HG02798 (cell line): ENCODE measurements around the gene MTHFD1L.

Experiments
- ATAC-seq: cut with Tn5 transposase; IDR thresholded peaks from one replicate; pipeline ENCODE4 v1.9.1; 2021; ENCODE audit warnings: mild to moderate bottlenecking; ENCODE audit not compliant: unreplicated experiment, poor library complexity

Gene MTHFD1L

DNA sequence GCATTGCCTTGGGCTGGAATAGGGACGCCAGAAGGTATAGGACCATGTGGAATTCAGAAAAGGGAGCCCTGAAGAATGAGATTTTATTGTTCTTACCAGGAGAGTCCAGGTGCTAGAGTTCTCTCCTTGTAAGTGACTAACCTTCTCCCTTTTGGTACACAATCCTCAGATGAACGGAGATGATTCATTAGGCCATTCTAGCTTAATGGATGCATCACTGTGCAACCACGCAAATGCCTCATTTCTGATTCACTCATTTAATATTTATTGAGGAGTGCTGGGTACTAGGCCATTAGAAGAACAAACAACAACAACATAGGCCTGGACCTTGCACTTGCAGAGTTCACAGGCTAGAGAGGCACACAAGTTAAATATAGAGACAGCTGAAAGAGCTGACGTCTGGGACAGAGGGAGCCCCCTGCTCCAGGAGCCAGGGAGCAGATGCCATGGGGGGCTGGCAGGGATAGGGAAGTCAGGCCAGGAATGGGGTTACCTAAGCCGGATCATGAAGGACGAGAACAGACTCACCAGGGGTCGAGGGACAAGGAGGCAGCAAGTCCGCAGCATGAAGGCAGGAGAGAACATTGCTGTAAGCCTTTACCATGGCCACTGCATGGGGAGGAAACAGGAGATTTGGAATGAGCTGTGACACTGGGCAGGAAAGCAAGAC, 194.7 kb downstream of the MTHFD1L start:
- ATAC-seq, result no peak

DNA sequence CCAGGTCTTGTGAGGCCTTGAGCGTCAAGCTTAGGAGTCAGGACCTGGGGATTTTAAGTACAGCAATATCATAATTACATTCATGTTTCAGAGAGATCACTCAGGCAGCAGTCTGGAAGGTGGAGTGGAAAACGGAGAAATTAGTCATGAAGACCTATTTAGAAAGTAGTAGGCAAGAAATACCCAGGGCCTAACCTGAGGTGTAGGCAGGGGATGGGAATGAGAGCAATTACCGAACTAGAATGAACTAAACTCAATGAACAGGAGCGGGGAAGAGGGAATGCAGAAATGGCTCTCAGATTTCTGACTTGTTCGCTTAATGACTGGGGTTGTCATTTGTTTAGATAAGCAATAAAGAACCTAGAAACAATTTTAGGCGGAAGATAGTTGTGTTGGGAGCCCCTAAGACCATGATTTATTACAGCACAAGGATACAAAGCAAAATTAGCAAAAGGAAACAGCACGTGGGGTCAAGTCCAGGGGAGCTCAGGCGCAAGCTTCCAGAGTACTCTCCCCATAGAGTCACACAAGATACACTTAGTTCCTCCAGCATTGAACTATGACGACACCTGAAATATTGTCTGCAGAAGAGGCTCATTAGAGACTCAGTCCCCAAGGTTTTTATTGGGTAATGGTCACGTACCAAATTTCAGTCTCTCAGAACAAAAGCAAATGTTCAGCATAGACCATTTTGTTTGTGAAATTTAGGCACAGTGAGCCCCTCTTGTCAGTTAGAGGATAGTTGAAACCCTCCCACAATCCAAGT, 195.4 kb downstream of the MTHFD1L start:
- ATAC-seq, result no peak

DNA sequence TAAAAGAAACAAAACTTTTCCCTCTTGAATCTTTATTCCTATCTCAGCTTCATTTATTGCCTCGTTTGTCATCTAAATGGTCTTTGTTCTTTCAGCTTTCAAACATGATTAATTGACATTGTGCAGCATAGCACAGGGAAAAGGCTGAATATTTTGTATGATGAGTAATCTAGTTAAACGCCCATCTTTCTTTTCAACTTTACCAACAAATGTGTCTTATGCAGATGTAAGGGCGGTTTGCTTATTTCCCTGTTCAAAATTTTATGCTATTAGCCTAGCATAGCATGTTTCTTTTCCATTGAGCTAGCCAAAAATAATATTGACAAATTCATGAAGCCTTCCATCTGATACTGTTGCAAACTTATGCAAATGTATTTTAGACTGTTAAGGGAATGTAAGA, 197.8 kb downstream of the MTHFD1L start:
- no peak for ATAC-seq

DNA sequence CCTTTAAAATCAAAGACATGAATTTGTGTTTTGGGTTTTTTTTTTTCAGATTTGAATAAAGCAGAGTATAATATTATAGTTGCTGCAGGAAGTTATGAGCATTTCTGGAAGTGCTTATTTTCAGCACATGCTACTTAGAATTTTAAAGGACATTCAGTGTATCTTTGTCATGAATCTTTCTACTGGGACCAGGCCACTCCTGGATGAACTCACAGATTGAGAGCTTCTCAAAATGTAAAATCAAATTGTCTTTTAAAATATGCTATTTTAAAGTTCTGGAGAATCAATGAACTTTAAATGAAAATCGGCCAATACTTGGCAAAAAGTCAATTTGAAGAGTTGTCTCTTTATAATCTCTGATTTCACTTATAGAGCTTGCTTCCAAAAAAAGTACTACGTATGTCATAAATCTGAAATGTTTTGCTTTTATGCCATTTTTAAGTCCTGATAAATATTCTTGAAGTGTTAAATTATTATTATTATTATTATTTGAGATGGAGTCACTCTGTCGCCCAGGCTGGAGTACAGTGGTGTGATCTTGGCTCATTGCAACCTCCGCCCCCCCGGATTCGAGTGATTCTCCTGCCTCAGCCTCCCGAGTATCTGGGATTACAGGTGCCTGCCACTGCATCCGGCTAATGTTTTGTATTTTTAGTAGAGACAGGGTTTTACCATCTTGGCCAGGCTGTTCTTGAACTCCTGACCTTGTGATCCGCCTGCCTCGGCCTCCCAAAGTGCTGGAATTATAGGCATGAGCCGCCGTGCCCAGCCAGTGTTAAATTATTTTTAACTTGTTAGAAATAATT, 198.5 kb downstream of the MTHFD1L start:
- no peak for ATAC-seq

DNA sequence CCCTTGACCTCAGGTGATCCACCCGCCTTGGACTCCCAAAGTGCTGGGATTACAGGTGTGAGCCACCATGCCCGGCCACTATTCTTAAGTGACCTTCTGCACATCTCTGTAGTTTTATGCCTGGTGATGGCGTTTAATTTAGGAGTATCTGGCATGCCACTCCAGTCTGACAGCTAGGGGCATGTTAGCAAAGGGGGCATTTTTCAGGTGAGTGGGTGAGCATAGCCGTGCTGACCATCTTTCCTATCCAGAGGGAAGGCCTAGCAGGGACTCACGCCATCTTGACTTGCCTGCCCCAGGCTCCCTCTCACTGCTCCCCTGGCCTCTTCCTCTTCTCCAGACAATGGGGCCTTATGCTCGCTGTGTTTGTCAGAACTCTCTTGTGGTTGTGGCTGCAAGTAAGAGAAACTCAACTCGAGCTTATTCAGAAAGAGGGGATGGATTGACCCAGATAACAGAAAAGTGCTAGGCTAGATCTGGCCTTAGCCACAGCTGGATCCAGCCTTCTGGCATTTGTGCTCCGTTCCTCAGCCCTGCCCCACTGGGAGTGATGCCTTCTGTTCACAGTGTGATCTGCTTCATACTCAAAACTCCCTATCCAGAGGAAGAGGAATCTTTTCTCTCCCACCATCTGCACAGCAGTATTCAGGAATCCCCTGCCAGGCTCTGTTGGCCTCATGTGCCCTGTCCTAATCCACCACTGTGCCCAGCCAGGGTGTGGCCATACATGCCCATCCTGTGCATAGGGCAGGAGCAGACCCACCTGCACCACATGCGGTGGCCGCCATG, 199.7 kb downstream of the MTHFD1L start:
- ATAC-seq, result no peak

DNA sequence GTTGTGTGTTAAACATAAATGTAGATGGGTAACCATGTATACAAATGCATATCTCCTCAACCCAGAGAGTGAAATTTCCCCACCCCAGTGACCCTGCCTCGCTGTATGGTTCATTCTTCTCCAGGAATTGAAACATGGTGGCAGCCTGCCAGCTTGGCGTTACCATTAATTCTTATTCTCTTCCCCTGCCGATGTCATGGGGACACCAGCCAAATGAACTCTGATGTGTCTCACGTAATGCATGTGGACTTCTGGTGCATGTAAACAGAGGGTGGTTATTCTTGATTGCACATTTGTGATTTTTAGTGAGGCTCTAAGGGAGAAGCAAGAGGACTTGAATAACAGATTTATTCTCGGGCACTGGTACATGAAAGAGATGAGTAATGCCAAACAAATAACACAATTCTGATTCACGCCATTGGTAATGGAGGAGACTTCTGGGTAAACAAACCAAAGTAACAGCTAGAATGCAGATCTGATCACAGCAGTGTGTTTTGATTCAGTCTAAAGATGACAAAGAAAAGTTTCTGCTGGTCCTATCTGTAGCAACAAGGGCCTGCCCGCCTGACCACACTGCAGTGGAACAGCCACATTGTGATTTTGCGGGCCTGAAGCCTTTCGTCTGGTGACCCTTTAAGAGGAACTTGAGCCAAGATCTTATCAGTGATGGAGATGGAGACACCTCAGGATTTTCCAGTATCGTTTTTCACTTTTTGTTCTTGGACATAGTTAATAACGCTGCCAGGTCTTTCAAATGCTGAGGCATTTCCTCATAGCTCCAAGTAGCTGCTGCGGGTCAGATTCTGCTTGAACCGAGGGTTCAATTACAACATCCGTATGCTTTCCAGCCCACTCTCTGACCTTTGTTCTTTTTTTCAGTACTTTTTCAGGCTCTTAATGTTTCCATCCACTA, 202.4 kb downstream of the MTHFD1L start:
- ATAC-seq, result no peak

DNA sequence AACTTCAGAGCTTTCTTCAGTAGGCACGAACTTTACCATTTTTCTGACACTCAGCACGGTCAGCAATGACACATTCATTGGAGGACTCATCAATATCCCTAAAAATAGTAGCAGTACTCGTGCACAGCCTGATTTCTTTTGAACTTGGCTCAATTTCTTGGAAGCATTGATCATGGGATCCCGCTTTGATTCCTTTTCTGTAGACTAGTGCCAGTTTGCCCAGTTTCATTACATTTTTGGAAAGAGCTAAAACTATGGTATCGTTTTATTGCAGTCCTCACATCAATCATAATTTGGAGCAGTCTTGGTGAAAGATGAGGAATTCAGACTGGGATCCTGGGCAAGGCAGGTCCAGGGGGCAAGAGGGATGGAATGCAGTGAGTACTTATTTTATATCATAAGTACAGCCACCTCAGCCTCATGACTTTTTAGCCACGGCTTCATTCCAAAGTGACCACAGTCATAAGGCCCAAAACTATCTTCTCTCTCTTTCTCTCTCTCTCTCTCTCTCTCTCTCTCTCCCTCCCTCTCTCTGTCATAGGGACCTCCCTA, 203.3 kb downstream of the MTHFD1L start:
- ATAC-seq, result no peak

DNA sequence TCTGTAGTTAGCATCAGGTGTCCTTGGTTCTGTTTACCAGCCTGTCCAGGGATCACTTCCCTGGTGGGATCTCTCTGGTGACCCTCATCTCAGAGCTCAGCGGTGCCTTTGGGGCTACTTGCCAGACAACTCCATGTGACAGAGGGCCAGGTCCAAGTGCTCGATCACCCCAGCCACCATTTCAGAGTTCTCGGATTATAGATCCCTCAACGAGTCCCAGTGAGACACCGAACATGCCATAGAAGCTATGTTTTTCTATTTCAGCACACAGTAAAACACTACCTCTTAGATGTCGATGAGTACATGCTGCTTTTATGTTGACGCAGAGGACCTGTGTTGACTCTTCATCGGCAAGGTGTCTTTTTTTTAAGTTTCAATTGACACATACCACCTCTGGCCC, 204.1 kb downstream of the MTHFD1L start:
- no peak for ATAC-seq

DNA sequence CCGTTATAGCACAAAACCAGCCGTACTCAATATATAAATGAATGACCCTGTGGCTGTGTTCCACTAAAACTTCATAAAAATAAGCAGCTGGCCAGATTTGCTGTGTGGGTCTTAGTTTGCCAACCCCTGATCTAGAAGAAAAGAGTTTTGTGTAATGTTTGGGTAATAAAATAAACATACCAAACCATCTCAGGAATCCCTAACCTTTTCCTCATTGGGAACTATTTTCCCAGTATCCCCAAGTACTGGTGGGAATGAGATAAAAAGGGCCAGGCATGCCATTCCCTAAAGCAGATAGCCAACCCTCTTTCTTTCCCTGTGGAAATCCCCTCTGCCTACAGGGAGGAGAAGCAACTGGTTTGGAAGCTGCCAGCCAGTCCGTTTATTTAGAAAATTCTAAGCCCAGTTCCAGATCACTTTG, 205.1 kb downstream of the MTHFD1L start:
- no peak for ATAC-seq

DNA sequence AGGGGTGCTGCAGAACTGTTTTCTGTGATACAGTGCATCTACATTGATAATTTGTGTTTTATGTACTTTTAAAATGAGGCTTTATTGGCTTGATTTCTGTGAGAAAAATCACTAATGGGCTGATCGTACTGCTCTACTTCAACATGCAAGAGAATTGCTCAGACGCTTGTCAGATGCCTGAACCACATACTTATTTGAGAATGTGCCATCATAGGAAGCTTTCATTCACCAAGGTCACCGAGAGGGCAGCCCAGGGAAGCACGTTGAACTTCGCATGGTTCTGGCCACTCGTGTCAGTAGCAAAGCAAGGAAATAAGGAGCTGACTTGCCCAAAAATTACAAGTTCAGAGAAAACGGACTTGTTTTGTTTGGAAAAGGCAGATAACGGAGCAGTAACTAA, 205.8 kb downstream of the MTHFD1L start:
- no peak for ATAC-seq

DNA sequence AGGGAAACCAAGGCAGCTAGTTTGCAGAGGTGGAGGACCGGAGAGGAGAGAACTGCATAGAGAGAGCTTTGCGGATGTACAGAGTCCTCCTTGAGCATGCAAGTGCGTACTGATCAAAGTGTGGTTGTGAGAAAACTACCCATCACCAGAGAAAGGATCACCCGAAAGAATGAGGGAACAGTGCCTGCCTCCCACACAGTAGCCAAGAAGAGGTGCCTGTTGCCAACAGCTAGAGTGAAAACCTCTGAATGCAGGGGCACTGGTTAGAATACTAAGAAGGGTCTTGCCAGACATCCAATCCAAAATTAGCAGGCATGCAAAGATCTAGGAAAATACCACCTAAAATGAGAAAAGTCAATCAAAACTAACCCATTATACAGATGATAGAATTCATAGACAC, 207.6 kb downstream of the MTHFD1L start:
- no peak for ATAC-seq

DNA sequence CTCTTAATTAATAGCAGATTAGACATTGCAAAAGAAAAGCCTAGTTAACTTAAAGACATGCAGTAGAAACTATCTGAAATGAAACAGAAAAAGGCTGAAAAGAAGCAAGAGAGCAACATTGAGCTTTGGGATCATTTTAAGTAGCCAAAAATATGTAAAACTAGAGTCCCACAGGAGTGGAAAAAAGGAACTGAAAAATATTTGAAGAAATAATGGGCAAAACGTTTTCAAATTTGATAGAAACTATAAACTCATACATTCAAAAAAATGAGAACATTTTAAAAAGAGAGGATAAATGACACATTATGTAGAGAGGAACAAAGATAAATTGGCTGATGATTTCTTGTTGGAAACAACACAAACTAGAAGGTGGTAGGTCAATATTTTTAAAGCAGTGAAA, 208.2 kb downstream of the MTHFD1L start:
- ATAC-seq, result no peak

DNA sequence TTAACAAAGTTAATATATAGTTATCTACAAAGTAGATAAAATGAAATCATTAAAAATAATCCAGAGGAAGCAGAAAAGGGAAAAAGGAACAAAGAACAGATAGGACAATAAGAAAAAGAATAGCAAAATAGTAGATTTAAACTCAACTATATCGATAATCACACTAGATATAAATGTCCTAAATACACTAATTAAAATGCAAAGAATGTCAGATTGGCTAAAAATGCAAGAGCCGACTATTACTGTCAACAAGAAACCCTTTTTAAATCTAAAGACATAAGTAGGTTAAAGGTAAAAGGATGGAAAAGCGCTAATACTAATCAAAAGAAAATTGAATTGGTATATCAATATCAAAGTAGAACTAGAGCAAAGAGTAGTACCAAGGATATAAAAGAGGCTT, 209.5 kb downstream of the MTHFD1L start:
- no peak for ATAC-seq

DNA sequence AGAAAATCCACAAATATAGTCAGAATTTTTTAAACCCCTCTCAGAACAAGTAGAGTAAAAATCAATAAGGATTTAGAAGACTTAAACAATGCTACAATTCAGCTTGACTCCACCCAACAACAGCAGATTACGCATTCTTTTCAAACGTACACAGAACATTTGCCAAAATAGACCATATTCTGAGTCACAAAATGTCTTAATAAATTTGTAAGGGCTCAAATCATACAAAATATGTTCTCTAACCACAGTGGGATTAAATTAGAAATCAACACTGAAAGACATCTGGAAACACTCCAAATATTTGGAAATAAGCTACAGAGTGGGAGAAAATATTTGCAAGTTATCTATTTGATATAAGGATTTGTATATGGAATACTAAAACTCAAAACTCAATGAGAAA, 210.0 kb downstream of the MTHFD1L start:
- ATAC-seq, result no peak

DNA sequence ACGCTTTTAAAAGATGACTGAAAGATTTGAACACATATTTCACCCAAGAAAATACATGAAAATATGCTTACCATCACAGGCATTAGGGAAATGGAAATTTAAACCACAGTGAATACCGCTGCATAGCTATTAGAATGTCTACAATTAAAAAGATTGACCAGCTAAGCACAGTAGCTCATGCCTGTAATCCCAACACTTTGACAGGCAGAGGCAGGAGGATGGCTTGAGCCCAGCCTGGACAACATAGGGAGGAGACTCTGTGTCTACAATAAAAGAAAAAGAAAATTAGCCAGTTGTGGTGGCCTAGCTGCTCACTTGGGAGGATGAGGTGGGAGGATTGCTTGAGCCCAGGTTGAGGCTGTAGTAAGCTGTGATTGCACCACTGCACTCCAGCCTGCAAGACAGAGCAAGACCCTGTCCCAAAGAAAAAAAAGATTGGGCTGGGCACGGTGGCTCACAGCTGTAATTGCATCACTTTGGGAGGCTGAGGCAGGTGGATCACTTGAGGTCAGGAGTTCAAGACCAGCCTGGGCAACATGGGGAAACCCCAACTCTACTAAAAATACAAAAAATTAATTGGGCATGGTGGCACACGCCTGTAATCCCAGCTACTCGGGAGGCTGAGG, 210.5 kb downstream of the MTHFD1L start:
- ATAC-seq, result no peak

DNA sequence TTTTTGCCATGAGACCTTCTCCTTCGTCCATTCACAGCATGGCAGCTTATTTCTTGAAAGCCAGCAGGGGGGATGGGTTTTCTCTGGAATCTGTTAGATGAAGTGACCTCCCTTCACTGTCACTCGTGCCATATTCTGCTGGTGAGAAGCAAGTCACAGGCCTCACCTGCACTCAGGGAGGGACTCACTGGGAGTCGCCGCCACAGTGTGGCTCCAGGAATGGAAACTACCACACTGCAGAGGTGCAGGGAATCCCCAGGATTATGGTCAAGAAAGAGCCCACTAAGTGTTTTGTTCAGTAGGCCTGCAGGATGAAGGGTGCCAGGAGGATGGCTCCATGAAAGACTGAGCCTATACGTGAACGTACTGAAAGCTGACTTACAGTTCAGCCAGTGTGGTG, 213.2 kb downstream of the MTHFD1L start:
- ATAC-seq, result no peak

DNA sequence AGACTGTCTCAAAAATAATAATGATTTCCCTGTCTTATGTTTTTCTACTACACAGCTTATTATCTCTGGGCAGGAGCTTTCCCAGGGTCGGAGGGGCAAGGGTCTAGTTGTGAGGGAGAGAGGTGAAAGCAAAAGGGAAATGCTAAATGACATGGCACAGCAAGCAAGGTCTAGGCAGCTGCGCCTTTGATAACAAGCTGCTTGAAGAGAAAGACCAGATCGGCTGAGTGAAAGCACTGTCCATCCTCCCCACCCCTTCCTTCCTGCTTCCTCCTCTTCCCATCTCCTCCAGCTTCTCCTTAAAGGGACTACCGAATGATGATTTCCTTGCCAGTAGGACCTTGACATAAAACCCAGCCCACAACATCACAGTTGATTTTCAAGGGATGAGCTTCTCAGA, 216.2 kb downstream of the MTHFD1L start:
- ATAC-seq, result no peak

DNA sequence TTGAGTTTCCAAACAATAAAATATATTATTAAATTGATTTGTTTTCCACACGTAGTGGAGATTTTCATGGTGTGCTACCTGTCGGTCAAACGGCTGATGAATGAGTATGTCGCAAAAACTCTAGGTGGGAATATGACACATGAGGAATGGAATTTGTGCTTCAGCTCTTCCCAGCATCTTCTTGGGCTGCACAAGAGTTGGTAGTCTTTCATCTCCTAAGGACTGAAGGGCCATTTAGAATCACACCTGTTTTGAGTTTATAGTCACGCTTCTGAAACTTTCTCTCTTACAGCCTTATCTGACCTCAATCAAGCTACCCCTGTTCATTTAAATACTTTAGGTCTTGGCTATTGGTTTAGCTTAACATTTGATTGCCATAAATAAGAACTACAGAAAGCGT, 216.6 kb downstream of the MTHFD1L start:
- no peak for ATAC-seq

DNA sequence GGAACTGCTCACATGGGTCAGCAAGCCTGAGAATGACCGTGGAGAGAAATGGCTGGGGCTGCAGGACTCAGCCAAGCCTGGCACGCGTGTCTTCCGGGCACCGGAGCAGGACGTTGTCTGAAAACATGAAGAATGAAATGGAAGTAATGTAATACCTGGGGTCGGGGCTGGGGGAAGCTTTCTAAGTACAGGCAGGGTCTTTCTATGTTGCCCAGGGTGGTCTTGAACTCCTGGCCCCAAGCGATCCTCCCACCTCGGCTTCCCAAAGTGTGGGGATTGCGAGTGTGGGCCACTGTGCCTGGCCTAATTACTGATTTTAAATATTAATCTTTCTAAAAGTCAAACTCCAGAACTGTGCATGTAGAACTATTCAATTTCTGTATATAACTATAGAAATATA, 218.8 kb downstream of the MTHFD1L start:
- no peak for ATAC-seq
